Neuronal stem cell (in vitro differentiated cells): Measurements from ENCODE around the gene AMOTL1.

Source experiments
- DNase-seq: peaks from one replicate; pipeline ENCODE4 v3.0.0-alpha.2; 2013; ENCODE audit warnings: low spot score
- H2AFZ ChIP-seq: one replicate; pipeline ENCODE4 v1.6.1; 2013; ENCODE audit warnings: mild to moderate bottlenecking, low read length, inconsistent platforms
- H2AK5ac ChIP-seq: 2 replicates; pipeline ENCODE4 v1.6.1; 2013; ENCODE audit warnings: low read depth, mild to moderate bottlenecking, inconsistent platforms, low read length, moderate library complexity, mixed read lengths
- H2BK120ac ChIP-seq: 2 replicates; pipeline ENCODE4 v1.6.1; 2013; ENCODE audit warnings: low read depth, mild to moderate bottlenecking, inconsistent platforms, low read length, moderate library complexity, mixed read lengths
- H2BK12ac ChIP-seq: one replicate; pipeline ENCODE4 v1.6.1; 2013; ENCODE audit warnings: low read length, inconsistent platforms
- H2BK15ac ChIP-seq: 2 replicates; pipeline ENCODE4 v1.6.1; 2013; ENCODE audit warnings: mild to moderate bottlenecking, low read length, inconsistent platforms, mixed read lengths
- H2BK5ac ChIP-seq: one replicate; pipeline ENCODE4 v1.6.1; 2013; ENCODE audit warnings: inconsistent platforms, mild to moderate bottlenecking, low read length, moderate library complexity
- H3K14ac ChIP-seq: one replicate; pipeline ENCODE4 v1.6.1; 2013; ENCODE audit warnings: low read length, inconsistent platforms
- H3K18ac ChIP-seq: 2 replicates; pipeline ENCODE4 v1.6.1; 2013; ENCODE audit warnings: low read length, inconsistent platforms
- H3K23ac ChIP-seq: 2 replicates; pipeline ENCODE4 v1.6.1; 2013; ENCODE audit warnings: low read depth, mild to moderate bottlenecking, mixed read lengths, low read length, inconsistent platforms; ENCODE audit not compliant: poor library complexity
- H3K27ac ChIP-seq: replicated peaks from 3 replicates; pipeline ENCODE4 v1.5.1; 2013; ENCODE audit warnings: low read length, inconsistent platforms
- H3K27me3 ChIP-seq, 3 experiments: 2 replicates each; pipeline ENCODE4 v1.6.1; 2013; ENCODE audit warnings: low read length in 3 of 3, mild to moderate bottlenecking in 2 of 3, inconsistent platforms in 1 of 3, low read depth in 1 of 3, mixed read lengths in 1 of 3, moderate library complexity in 1 of 3; ENCODE audit not compliant: control insufficient read depth in 3 of 3, insufficient read depth in 3 of 3
- H3K36me3 ChIP-seq, 2 donors: replicated peaks in 1 of 2; 2 replicates each; pipeline ENCODE4 v1.6.1; 2013; ENCODE audit warnings: low read length in 2 of 2; ENCODE audit not compliant: control insufficient read depth in 2 of 2, insufficient read depth in 2 of 2
- H3K4ac ChIP-seq: 2 replicates; pipeline ENCODE4 v1.6.1; 2013; ENCODE audit warnings: inconsistent platforms, mild to moderate bottlenecking, low read length, moderate library complexity
- H3K4me1 ChIP-seq, 2 donors: 1 replicate in 1 of 2; 2 replicates in 1 of 2; pipeline ENCODE4 v1.6.1; 2013; ENCODE audit warnings: low read length in 2 of 2, low read depth in 1 of 2; ENCODE audit not compliant: control insufficient read depth in 2 of 2, insufficient read depth in 1 of 2
- H3K4me2 ChIP-seq: one replicate; pipeline ENCODE4 v1.6.1; 2013; ENCODE audit warnings: mild to moderate bottlenecking, low read length, inconsistent platforms; ENCODE audit not compliant: insufficient read depth, poor library complexity, severe bottlenecking
- H3K4me3 ChIP-seq, 2 donors: 2 replicates each; pipeline ENCODE4 v1.5.1; 2013; ENCODE audit warnings: low read length in 2 of 2, mild to moderate bottlenecking in 2 of 2, inconsistent platforms in 1 of 2, moderate library complexity in 1 of 2
- H3K79me1 ChIP-seq: one replicate; pipeline ENCODE4 v1.6.1; 2013; ENCODE audit warnings: low read depth, mild to moderate bottlenecking, inconsistent platforms, low read length, moderate library complexity
- H3K9ac ChIP-seq: one replicate; pipeline ENCODE4 v1.6.1; 2013; ENCODE audit warnings: mild to moderate bottlenecking, low read depth, low read length, inconsistent platforms; ENCODE audit not compliant: poor library complexity
- H3K9me3 ChIP-seq, 2 donors: replicated peaks in 1 of 2; 2 replicates each; pipeline versions ENCODE3 to v1.6.1; 2013; ENCODE audit warnings: low read length in 2 of 2, mild to moderate bottlenecking in 2 of 2, inconsistent platforms in 1 of 2, low read depth in 1 of 2, mixed read lengths in 1 of 2, moderate library complexity in 1 of 2; ENCODE audit not compliant: control insufficient read depth in 2 of 2, insufficient read depth in 1 of 2
- H4K8ac ChIP-seq: one replicate; pipeline ENCODE4 v1.6.1; 2013; ENCODE audit warnings: low read depth, mild to moderate bottlenecking, inconsistent platforms, low read length, moderate library complexity
- H4K91ac ChIP-seq: one replicate; pipeline ENCODE4 v1.6.1; 2013; ENCODE audit warnings: low read length, low read depth, mild to moderate bottlenecking, inconsistent platforms; ENCODE audit not compliant: poor library complexity
- WGBS, 2 donors: extraction: QIAGEN DNeasy Blood & Tissue Kit; methylation state at CpG; one replicate each; pipeline ENCODE4 v1.1.7; 2013; ENCODE audit warnings: missing lambda C conversion rate in 2 of 2, mixed read lengths in 1 of 2; ENCODE audit not compliant: insufficient read length in 2 of 2, insufficient replicate concordance in 1 of 2; ENCODE audit errors: extremely low coverage in 2 of 2; 5-methylcytosine and 5-hydroxymethylcytosine counted together

The AMOTL1 gene

DNA sequence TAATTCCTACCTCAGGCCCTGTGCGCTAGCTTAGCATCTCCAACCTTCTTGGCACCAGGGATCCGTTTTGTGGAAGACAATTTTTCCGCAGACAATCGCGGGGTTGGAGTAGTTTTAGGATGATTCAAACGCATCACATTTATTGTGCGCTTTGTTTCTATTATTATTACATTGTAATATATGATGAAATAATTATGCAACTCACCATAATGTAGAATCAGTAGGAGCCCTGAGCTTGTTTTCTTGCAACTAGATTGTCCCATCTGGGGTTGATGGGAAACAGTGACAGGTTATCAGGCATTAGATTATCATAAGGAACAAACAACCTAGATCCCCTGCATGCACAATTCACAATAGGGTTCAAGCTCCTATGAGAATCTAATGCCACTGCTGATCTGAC lies 52.3 kb downstream of the AMOTL1 start:
- no peak overlapping the region for H4K8ac ChIP-seq
- no peak overlapping the region for H3K4me3 ChIP-seq
- no peak overlapping the region for H3K4ac ChIP-seq
- no peak overlapping the region for H2BK15ac ChIP-seq
- no peak overlapping the region for H2BK12ac ChIP-seq
- peaks cover 10 to 62% of the 10 kb centered on the region in 2 donors for H3K9me3 ChIP-seq
- no peak overlapping the region for H2BK120ac ChIP-seq
- no peak for DNase-seq
- no peak overlapping the region for H2BK5ac ChIP-seq
- no peak overlapping the region for H2AFZ ChIP-seq
- H3K4me1 ChIP-seq = peaks cover 0 to 2% of the 10 kb centered on the region in 2 donors
- H3K27ac ChIP-seq = no peak overlapping the region
- no CpG with 5 or more reads among the region's 7 CpGs for WGBS, 2 donors
- no peak overlapping the region for H3K9ac ChIP-seq
- no peak overlapping the region for H3K18ac ChIP-seq
- peaks cover 22 to 96% of the 10 kb centered on the region in 2 donors for H3K36me3 ChIP-seq
- no peak overlapping the region for H4K91ac ChIP-seq
- H3K4me2 ChIP-seq = no peak overlapping the region
- H3K27me3 ChIP-seq = no peaks in the 10 kb centered on the region
- no peaks in the 10 kb centered on the region for H3K79me1 ChIP-seq
- no peak overlapping the region for H3K14ac ChIP-seq
- H3K23ac ChIP-seq = no peak overlapping the region
- H2AK5ac ChIP-seq = no peak overlapping the region

DNA sequence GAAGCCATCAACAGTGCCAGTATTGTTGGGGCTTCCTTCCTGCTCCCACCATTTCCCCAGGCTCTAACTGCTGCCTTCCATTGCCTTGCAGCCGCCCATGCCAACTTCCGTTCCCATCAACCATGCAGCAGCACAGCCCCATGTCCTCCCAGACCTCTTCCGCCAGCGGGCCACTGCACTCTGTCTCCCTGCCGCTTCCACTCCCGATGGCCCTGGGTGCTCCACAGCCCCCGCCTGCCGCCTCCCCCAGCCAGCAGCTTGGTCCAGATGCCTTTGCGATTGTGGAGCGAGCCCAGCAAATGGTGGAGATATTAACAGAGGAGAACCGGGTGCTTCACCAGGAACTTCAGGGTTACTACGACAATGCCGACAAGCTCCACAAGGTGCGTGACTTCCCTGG lies 53.3 kb downstream of the AMOTL1 start:
- H3K4ac ChIP-seq = no peak overlapping the region
- no peak overlapping the region for H4K91ac ChIP-seq
- H3K4me3 ChIP-seq = no peak overlapping the region
- no peak overlapping the region for H2AK5ac ChIP-seq
- no peak overlapping the region for H2AFZ ChIP-seq
- no peak overlapping the region for H3K27ac ChIP-seq
- H3K9ac ChIP-seq = no peak overlapping the region
- H3K27me3 ChIP-seq = no peaks in the 10 kb centered on the region
- H2BK15ac ChIP-seq = no peak overlapping the region
- H3K36me3 ChIP-seq = peaks cover 24 to 100% of the 10 kb centered on the region in 2 donors
- peaks cover 0 to 3% of the 10 kb centered on the region in 2 donors for H3K4me1 ChIP-seq
- no peak overlapping the region for H3K23ac ChIP-seq
- no peak overlapping the region for H4K8ac ChIP-seq
- H2BK12ac ChIP-seq = no peak overlapping the region
- H3K14ac ChIP-seq = no peak overlapping the region
- H3K9me3 ChIP-seq = peaks cover 9 to 54% of the 10 kb centered on the region in 2 donors
- DNase-seq = no peak
- H3K79me1 ChIP-seq = no peaks in the 10 kb centered on the region
- no CpG with 5 or more reads among the region's 14 CpGs for WGBS, 2 donors
- H3K4me2 ChIP-seq = no peak overlapping the region
- no peak overlapping the region for H2BK120ac ChIP-seq
- H3K18ac ChIP-seq = no peak overlapping the region
- H2BK5ac ChIP-seq = no peak overlapping the region

DNA sequence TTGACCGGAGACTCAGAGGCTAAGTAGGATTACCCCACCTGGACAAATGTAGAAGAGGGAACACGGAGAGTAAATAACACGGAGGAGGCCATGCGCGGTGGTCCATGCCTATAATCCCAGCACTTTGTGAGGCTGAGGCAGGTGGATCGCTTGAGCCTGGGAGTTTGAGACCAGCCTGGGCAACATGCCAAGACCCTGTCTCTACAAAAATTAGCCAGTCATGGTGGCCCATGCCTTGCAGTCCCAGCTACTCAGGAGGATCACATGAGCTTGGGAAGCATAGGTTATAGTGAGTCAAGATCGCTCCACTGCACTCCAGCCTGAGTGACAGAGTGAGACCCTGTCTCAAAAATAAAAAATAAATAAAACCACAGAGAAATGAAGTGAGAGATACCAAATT lies 53.9 kb downstream of the AMOTL1 start:
- peaks cover 4 to 5% of the 10 kb centered on the region in 2 donors for H3K4me1 ChIP-seq
- H3K4me2 ChIP-seq = no peak overlapping the region
- no peak overlapping the region for H3K14ac ChIP-seq
- H3K27ac ChIP-seq = no peak overlapping the region
- no peaks in the 10 kb centered on the region for H3K79me1 ChIP-seq
- H3K4ac ChIP-seq = no peak overlapping the region
- H4K8ac ChIP-seq = no peak overlapping the region
- H3K18ac ChIP-seq = no peak overlapping the region
- H2BK15ac ChIP-seq = no peak overlapping the region
- H3K9me3 ChIP-seq = peaks cover 8 to 54% of the 10 kb centered on the region in 2 donors
- no CpG with 5 or more reads among the region's 7 CpGs for WGBS, 2 donors
- no peak overlapping the region for H2BK5ac ChIP-seq
- H3K27me3 ChIP-seq = no peaks in the 10 kb centered on the region
- no peak overlapping the region for H3K23ac ChIP-seq
- H3K4me3 ChIP-seq = no peak overlapping the region
- H3K36me3 ChIP-seq = peaks cover 23 to 100% of the 10 kb centered on the region in 2 donors
- no peak overlapping the region for H4K91ac ChIP-seq
- no peak overlapping the region for H2BK120ac ChIP-seq
- H3K9ac ChIP-seq = no peak overlapping the region
- DNase-seq = no peak
- H2AK5ac ChIP-seq = no peak overlapping the region
- H2AFZ ChIP-seq = no peak overlapping the region
- H2BK12ac ChIP-seq = no peak overlapping the region

DNA sequence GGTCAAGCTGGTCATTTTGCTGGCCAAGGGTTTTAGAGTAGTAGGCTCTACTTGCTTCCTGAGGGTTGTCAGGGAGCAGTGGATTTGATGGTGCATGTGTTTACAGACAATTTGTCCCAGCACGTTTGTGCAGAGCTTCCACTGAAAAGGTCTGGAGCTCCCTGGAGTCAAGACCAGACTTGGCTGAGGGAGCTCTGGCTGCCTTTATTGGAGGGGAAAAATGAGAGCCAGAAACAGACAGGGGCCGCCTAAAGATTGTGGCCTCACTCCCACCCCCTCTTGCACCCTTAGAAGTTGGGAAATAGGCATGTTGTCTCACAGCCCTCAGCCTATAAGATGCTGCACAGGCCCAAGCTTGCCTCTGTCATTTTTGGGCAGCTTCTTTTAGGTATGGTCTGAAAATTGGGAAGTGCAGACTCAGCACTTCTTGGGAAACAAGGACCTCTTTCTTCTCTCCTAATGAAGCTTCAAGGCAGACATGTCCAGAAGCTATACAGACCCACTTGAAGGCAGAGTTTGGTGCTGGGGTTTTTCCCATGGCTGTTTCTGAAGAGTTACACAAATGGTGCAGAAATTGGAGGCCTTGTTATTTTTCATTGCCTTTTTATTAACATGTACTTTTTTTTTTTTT lies 55.1 kb downstream of the AMOTL1 start:
- Histone ChIP-seq H3K36me3 (peaks cover 27 to 100% of the 10 kb centered on the region in 2 donors), H4K8ac (no peak overlapping the region), H3K27me3 (no peaks in the 10 kb centered on the region)

More for the DNA sequence above, 55.1 kb downstream of the AMOTL1 start:
- no peak for DNase-seq
- no peak overlapping the region for H3K23ac ChIP-seq
- no peaks in the 10 kb centered on the region for H3K79me1 ChIP-seq
- H2BK5ac ChIP-seq = no peak overlapping the region
- no peak overlapping the region for H3K4ac ChIP-seq
- H3K18ac ChIP-seq = no peak overlapping the region
- peaks cover 8 to 47% of the 10 kb centered on the region in 2 donors for H3K9me3 ChIP-seq
- no peak overlapping the region for H3K4me3 ChIP-seq
- no peak overlapping the region for H3K27ac ChIP-seq
- H2BK12ac ChIP-seq = no peak overlapping the region
- peaks cover 4 to 5% of the 10 kb centered on the region in 2 donors for H3K4me1 ChIP-seq
- no peak overlapping the region for H3K9ac ChIP-seq
- no peak overlapping the region for H2BK15ac ChIP-seq
- no peak overlapping the region for H4K91ac ChIP-seq
- no peak overlapping the region for H3K4me2 ChIP-seq
- H2AFZ ChIP-seq = no peak overlapping the region
- no peak overlapping the region for H2BK120ac ChIP-seq
- no peak overlapping the region for H2AK5ac ChIP-seq
- no peak overlapping the region for H3K14ac ChIP-seq
- WGBS, 2 donors = no CpG with 5 or more reads among the region's 2 CpGs
